Caco-2 (cell line): ENCODE results near the gene SLK. TPM values are rescaled to one million over a fixed set of nuclear protein-coding genes. Genes with fewer than 3 reads are reported as not detected.

ENCODE experiments used
- BruUV-seq: library from RNA; stranded (reverse); fragments of 400-500 nt; replicated peaks from 2 replicates; lab custom pipeline; 2021; lab: Mats Ljungman, UMichigan
- CTCF ChIA-PET: fragments of 300-600 bp; sonication (Branson Sonifier 250); formaldehyde crosslinking; loops from one replicate; lab custom pipeline; 2022; ENCODE audit warnings: antibody characterized with exemption; lab: Charles Lee
- POLR2A ChIA-PET: fragments of 300-600 bp; sonication (Branson Sonifier 250); formaldehyde crosslinking; loops from one replicate; lab custom pipeline; 2022; ENCODE audit warnings: antibody characterized with exemption; lab: Charles Lee
- DNase-seq, 2 experiments: peaks; one replicate each; pipeline versions ENCODE4 v3.0.0 to v3.0.0-alpha.2; 2020 to 2022
- H3K27me3 ChIP-seq: replicated peaks from 2 replicates; pipeline ENCODE4 v1.6.0; 2011; ENCODE audit warnings: low read length; ENCODE audit not compliant: control insufficient read depth, insufficient read depth
- H3K36me3 ChIP-seq: 2 replicates; pipeline ENCODE4 v1.5.1; 2011; ENCODE audit warnings: low read length; ENCODE audit not compliant: control insufficient read depth, insufficient read depth
- H3K4me1 ChIP-seq: fragments of 250-450 bp; sonication (Bioruptor Pico); 2 replicates; pipeline ENCODE4 v1.5.1; 2020; ENCODE audit warnings: mild to moderate bottlenecking
- H3K4me3 ChIP-seq: 2 replicates; pipeline ENCODE4 v1.5.1; 2011; ENCODE audit warnings: low read depth, mild to moderate bottlenecking, control low read depth, low read length
- H3K9me3 ChIP-seq: fragments of 250-450 bp; sonication (Bioruptor Pico); 2 replicates; pipeline ENCODE4 v1.5.1; 2020; ENCODE audit warnings: mild to moderate bottlenecking, moderate library complexity
- H3K27ac Mint-ChIP-seq: one replicate; pipeline ENCODE4 v1.8.0; 2022; ENCODE audit warnings: mixed read lengths; ENCODE audit not compliant: unreplicated experiment
- H3K27me3 Mint-ChIP-seq: one replicate; pipeline ENCODE4 v1.8.0; 2022; ENCODE audit warnings: mixed read lengths; ENCODE audit not compliant: insufficient read depth, unreplicated experiment
- H3K36me3 Mint-ChIP-seq: one replicate; pipeline ENCODE4 v1.8.0; 2022; ENCODE audit warnings: mild to moderate bottlenecking, mixed read lengths; ENCODE audit not compliant: insufficient read depth, unreplicated experiment
- H3K4me1 Mint-ChIP-seq: one replicate; pipeline ENCODE4 v1.8.0; 2022; ENCODE audit warnings: low read depth, mixed read lengths; ENCODE audit not compliant: unreplicated experiment
- H3K4me3 Mint-ChIP-seq: one replicate; pipeline ENCODE4 v1.8.0; 2022; ENCODE audit warnings: mild to moderate bottlenecking, moderate library complexity, mixed read lengths; ENCODE audit not compliant: unreplicated experiment
- H3K9me3 Mint-ChIP-seq: one replicate; pipeline ENCODE4 v1.8.0; 2022; ENCODE audit warnings: mixed read lengths; ENCODE audit not compliant: unreplicated experiment
- CTCF ChIP-seq, 2 experiments: fragments of 200-600 bp in 1 of 2; IDR thresholded peaks; 1 replicate in 1 of 2; 2 replicates in 1 of 2; pipeline versions ENCODE4 v1.5.1 to v1.8.0; 2011 to 2022; ENCODE audit warnings: antibody characterized with exemption in 1 of 2, control low read depth in 1 of 2, inconsistent platforms in 1 of 2, low read depth in 1 of 2, low read length in 1 of 2, mild to moderate bottlenecking in 1 of 2, moderate library complexity in 1 of 2; ENCODE audit not compliant: insufficient read depth in 1 of 2, severe bottlenecking in 1 of 2, unreplicated experiment in 1 of 2
- intact Hi-C: fragments of 100-400 bp; cut with micrococcal nuclease; formaldehyde crosslinking; loops from one replicate; pipeline ENCODE4 v1.10.0; 2022; ENCODE audit not compliant: unreplicated experiment
- total RNA-seq: library from RNA; stranded (reverse); gene quantifications from 2 replicates; pipeline ENCODE4 v1.2.3, GENCODE V29; 2022

Gene SLK
- total RNA-seq, 1 experiment from 2014 or later = 39.5 TPM

GRCh38 chr10:104054430-104054829 lies 87.5 kb downstream of the SLK start:
- H3K27ac Mint-ChIP-seq = no peak overlapping the region
- H3K4me3 ChIP-seq = no peak overlapping the region
- intact Hi-C loops = no loop called here
- no peaks in the 10 kb centered on the region for H3K9me3 Mint-ChIP-seq
- peaks cover 13% of the 10 kb centered on the region; the same call in 1 of the 2 replicates for H3K4me1 ChIP-seq
- no peaks in the 10 kb centered on the region for H3K27me3 Mint-ChIP-seq
- H3K36me3 Mint-ChIP-seq = no peaks in the 10 kb centered on the region
- no peaks in the 10 kb centered on the region for H3K4me1 Mint-ChIP-seq
- H3K27me3 ChIP-seq = no peaks in the 10 kb centered on the region
- CTCF ChIA-PET = no interaction called here
- POLR2A ChIA-PET = no interaction called here
- H3K36me3 ChIP-seq = no peaks in the 10 kb centered on the region
- no TSS peak for BruUV-seq
- no peak for DNase-seq
- H3K9me3 ChIP-seq = no peaks in the 10 kb centered on the region
- H3K4me3 Mint-ChIP-seq = no peak overlapping the region
- no peak for TF ChIP-seq CTCF (IDR thresholded peaks at IDR 0.05; ENCODE audit: insufficient read depth in 1 of 2, low read depth in 1 of 2, low read length in 1 of 2, severe bottlenecking in 1 of 2, unreplicated experiment in 1 of 2)

- Histone ChIP-seq H3K4me1 (peaks cover 13% of the 10 kb centered on the region; the same call in 1 of the 2 replicates), H3K27me3 (no peaks in the 10 kb centered on the region), H3K4me3 (no peak overlapping the region), H3K9me3 (no peaks in the 10 kb centered on the region), H3K36me3 (no peaks in the 10 kb centered on the region)
- H3K27me3 Mint-ChIP-seq = no peaks in the 10 kb centered on the region
- H3K36me3 Mint-ChIP-seq = no peaks in the 10 kb centered on the region
- no peak overlapping the region for H3K27ac Mint-ChIP-seq
- no peaks in the 10 kb centered on the region for H3K9me3 Mint-ChIP-seq
- no TSS peak for BruUV-seq
- POLR2A ChIA-PET = interaction anchor here (0.6 kb wide), 1 partner anchor 76 kb away, joined by 3 read pairs; no protein-coding TSS in a partner anchor
- CTCF ChIA-PET = no interaction called here
- no peaks in the 10 kb centered on the region for H3K4me1 Mint-ChIP-seq
- no peak for DNase-seq
- no peak overlapping the region for H3K4me3 Mint-ChIP-seq
- intact Hi-C loops = no loop called here
- TF ChIP-seq CTCF (IDR thresholded peaks at IDR 0.05; ENCODE audit: insufficient read depth in 1 of 2, low read depth in 1 of 2, low read length in 1 of 2, severe bottlenecking in 1 of 2, unreplicated experiment in 1 of 2) = no peak
These were observed 89.8 kb downstream of the SLK start for GRCh38 chr10:104056619-104057273.

- Histone ChIP-seq H3K9me3 (no peaks in the 10 kb centered on the region), H3K27me3 (no peaks in the 10 kb centered on the region), H3K4me1 (peaks cover 4% of the 10 kb centered on the region; the same call in 1 of the 2 replicates), H3K4me3 (no peak overlapping the region), H3K36me3 (no peaks in the 10 kb centered on the region)
- ChIA-PET CTCF (interaction anchor here (0.6 kb wide), 1 partner anchor 120 kb away, joined by 3 read pairs; no protein-coding TSS in a partner anchor), POLR2A (no interaction called here)
- Mint-ChIP-seq H3K9me3 (no peaks in the 10 kb centered on the region), H3K27ac (no peak overlapping the region), H3K4me1 (no peaks in the 10 kb centered on the region), H3K36me3 (no peaks in the 10 kb centered on the region), H3K27me3 (no peaks in the 10 kb centered on the region), H3K4me3 (no peak overlapping the region)
- intact Hi-C loops = no loop called here
- BruUV-seq = no TSS peak
- no peak for DNase-seq
- TF ChIP-seq CTCF (IDR thresholded peaks at IDR 0.05; ENCODE audit: insufficient read depth in 1 of 2, low read depth in 1 of 2, low read length in 1 of 2, severe bottlenecking in 1 of 2, unreplicated experiment in 1 of 2) = no peak
These were observed 90.8 kb downstream of the SLK start for GRCh38 chr10:104057717-104058116.
